ENCODE measurements around the gene BOD1L1.

DNA sequence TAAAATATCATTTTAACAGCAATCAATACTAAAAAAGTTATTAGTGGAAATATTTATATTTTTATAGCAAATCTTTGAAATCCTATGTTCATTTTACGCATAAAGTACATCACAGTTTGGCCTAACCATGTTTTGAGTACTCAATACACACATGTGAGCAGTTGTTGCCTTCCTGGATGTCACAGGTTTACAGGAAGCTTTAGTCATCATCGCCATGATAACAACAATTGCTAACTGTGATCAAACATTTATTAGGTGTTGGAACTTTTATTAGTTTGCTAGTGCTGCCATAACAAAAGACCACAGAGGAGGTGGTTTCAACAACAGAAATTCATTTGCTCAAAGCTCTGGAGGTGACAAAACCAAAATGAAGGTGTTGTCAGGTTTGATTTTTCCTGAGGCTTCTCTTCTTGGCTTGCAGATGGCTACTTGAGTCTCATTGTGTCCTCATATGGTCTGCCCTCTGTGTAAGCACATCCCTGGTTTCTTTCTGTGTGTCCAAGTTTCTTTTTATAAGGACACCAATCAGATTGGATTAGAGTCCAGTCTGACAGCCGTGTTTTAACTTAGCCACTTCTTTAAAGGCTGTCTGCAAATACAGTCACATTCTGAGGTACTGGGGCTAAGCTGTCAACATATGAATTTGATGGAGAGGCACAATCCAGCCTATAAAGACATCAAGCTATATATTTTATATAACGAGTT, 43.1 kb upstream of the BOD1L1 start:
- TF ChIP-seq, protein P1, sequence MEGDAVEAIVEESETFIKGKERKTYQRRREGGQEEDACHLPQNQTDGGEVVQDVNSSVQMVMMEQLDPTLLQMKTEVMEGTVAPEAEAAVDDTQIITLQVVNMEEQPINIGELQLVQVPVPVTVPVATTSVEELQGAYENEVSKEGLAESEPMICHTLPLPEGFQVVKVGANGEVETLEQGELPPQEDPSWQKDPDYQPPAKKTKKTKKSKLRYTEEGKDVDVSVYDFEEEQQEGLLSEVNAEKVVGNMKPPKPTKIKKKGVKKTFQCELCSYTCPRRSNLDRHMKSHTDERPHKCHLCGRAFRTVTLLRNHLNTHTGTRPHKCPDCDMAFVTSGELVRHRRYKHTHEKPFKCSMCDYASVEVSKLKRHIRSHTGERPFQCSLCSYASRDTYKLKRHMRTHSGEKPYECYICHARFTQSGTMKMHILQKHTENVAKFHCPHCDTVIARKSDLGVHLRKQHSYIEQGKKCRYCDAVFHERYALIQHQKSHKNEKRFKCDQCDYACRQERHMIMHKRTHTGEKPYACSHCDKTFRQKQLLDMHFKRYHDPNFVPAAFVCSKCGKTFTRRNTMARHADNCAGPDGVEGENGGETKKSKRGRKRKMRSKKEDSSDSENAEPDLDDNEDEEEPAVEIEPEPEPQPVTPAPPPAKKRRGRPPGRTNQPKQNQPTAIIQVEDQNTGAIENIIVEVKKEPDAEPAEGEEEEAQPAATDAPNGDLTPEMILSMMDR (IDR thresholded peaks at IDR 0.05) = no peak
- TF ChIP-seq POLR2A (IDR thresholded peaks at IDR 0.05) = no peak
